Measurements from ENCODE around the gene RAB26.
"Not testable (repeated sequence)": the region's sequence is repeated elsewhere in the genome, so short reads cannot be mapped to it uniquely, and the experiment has no call there.

RAB26 gene, protein sequence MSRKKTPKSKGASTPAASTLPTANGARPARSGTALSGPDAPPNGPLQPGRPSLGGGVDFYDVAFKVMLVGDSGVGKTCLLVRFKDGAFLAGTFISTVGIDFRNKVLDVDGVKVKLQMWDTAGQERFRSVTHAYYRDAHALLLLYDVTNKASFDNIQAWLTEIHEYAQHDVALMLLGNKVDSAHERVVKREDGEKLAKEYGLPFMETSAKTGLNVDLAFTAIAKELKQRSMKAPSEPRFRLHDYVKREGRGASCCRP

DNA sequence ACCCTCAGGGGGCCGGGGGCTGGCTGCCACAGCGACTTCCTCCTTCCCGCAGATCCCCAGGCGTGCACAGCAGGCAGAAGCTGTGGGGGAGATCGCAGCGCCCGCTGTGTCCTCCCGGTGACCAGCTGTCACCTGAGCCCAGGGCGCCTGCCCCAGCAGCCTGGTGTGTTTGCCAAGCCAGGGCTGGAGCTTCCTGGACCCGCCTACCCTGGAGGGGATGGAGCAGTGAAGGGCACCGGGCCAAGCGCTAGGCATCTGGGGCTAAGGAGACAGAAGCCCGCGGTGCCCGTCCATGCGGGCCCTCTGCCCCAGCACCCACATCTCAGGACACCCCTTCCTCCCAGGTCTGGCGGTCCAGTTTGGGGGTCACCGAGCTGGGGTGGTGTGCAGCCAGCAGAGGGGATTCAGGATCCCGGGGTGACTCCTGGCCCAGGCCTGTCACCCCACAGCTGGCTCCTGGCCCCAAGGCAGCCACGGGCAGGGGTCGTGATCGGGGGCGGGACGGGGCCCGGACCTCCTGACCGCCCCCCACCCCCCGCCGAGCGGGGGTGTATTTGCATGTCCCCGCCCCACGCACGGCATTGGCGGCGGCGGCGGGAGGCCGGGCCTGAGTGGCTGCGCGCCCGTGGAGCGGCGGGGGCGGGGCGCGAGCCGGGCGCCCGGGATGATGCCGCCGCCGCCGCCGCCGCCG lies at the start of gene RAB26:
Gene RAB26 (plus strand): TSS at position 645 of the 691 bp plus-strand sequence. CDS start 159 bp downstream, outside the sequence.
- no peaks in the 10 kb centered on the region for H3K9me3 Mint-ChIP-seq
- no peak within 1 kb of the TSS for H3K27ac Mint-ChIP-seq
- H3K4me1 Mint-ChIP-seq, result peaks cover 22% of the 10 kb centered on the region
- peaks cover 34% of the 10 kb centered on the region for H3K36me3 Mint-ChIP-seq
- peak within 1 kb of the TSS; percentile 55 for H3K4me3 Mint-ChIP-seq
- ATAC-seq (peak; percentile 52), DNase-seq (ENCODE audit: low spot score in 2 of 2) (peak in 1 of 2 donors; percentile 75)

DNA sequence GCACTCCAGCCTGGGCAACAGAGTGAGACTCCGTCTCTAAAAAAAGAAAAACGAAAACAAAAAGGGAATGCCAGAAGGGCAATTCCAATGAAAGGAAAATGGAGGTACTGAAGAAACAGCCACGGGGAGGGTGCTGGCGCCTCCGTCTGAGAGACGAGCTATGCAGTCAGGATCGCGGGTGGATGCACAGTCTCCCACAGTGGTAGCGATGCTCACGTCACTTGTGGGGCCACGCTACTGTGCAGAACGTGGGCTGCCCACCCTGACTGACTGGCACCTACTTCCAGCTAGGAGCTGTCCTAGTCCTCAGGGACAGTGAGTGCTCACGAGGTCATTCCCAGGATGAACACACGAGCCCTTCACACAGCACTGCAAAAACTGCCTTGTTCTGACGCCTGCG lies 46.8 kb upstream of the RAB26 start:
- H3K36me3 Mint-ChIP-seq; DNase-seq (ENCODE audit: low spot score in 2 of 2); ATAC-seq; H3K27ac Mint-ChIP-seq; H3K4me1 Mint-ChIP-seq; H3K9me3 Mint-ChIP-seq; H3K4me3 Mint-ChIP-seq: not testable (repeated sequence)

DNA sequence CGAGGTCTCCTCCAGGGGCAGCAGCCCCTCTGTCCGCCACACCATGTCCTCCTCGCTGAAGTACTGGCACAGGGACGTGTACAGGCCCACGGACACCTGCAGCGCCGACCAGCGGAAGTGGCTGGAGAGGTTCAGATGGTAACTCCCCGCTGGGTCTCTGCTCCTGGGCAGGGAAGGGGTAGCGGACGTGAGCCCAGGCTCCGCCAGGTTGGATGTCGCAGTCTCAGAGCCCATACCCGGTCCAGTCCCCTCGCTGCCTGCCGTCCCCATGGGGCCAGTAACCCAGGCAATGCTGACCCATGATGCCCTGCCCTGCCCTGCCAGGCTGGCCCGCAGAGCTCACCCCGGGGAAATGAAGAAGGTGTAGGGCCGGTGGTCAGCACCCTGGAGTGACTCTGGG lies 46.0 kb upstream of the RAB26 start:
- H3K9me3 Mint-ChIP-seq, result no peaks in the 10 kb centered on the region
- DNase-seq (ENCODE audit: low spot score in 2 of 2) (no peak), ATAC-seq (no peak)
- H3K27ac Mint-ChIP-seq, result no peak overlapping the region
- peaks cover 8% of the 10 kb centered on the region for H3K36me3 Mint-ChIP-seq
- no peak overlapping the region for H3K4me3 Mint-ChIP-seq
- peaks cover 6% of the 10 kb centered on the region for H3K4me1 Mint-ChIP-seq

DNA sequence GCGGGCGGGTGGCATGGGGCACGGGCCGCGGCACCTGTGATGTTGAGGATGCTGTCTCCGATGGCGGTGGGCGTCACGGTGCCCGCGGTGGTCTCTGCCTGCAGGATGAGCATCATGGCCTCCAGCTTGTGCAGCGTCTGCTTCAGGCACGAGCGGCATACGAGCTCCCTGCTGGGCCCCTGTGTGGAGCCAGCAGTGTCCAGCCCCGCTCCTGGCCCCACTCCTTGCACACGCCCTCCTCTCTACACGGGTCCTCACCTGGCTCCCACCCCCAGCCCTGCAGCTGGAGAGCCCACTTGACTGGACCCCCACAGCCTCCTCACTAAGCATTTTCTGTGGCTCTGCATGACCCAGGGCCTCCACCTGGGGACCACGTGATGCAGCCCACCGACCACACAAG lies 44.0 kb upstream of the RAB26 start:
- H3K36me3 Mint-ChIP-seq, result peaks cover 10% of the 10 kb centered on the region
- DNase-seq (ENCODE audit: low spot score in 2 of 2); H3K4me3 Mint-ChIP-seq: not testable (repeated sequence)

DNA sequence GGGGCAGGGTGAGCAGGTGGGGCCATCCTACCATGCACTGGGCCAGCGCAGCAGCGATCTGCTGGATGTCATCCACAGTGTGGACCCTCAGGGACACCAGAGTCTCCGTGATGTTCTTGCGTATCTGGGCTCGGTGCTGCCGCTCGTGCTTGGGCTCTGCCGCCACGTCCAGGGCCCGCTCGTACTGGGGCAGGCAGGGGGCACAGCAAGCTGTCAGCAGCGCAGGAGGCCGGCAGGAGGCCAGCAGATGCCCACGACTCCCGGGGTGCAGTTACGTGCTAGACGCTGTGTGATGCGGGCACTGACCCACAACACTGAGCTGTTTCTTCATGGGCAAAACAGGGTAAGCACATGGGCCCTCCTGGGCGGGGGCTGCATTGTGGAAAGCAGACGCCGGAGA lies 43.1 kb upstream of the RAB26 start:
- not testable (repeated sequence) for H3K9me3 Mint-ChIP-seq; ATAC-seq; H3K4me3 Mint-ChIP-seq; H3K27ac Mint-ChIP-seq; H3K4me1 Mint-ChIP-seq; DNase-seq (ENCODE audit: low spot score in 2 of 2)
- peaks cover 15% of the 10 kb centered on the region for H3K36me3 Mint-ChIP-seq

More for the DNA sequence above, 44.0 kb upstream of the RAB26 start:
- ATAC-seq, H3K27ac Mint-ChIP-seq, H3K4me1 Mint-ChIP-seq, H3K9me3 Mint-ChIP-seq: not testable (repeated sequence)

DNA sequence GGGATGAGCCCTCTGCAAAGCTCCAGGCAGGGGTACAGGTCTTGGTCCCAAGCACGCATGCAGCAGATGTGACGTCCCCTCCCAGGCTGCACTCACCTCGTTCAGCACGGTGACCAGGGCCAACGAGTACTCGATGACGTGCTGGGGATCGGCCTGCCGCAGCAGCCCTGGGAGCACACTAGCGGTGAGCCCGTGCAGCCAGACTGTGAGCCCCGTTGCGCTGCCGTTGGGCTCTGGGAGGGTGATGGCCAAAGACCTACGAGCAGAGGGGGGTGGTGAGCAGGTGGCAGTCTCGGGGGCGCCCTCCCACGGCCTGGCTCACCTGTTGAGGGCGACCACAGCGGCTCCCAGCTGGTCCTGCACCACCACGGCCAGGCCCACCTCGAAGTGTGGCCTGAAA lies 42.7 kb upstream of the RAB26 start:
- H3K4me1 Mint-ChIP-seq; H3K9me3 Mint-ChIP-seq; H3K4me3 Mint-ChIP-seq; DNase-seq (ENCODE audit: low spot score in 2 of 2); ATAC-seq; H3K27ac Mint-ChIP-seq: not testable (repeated sequence)
- peaks cover 20% of the 10 kb centered on the region for H3K36me3 Mint-ChIP-seq

DNA sequence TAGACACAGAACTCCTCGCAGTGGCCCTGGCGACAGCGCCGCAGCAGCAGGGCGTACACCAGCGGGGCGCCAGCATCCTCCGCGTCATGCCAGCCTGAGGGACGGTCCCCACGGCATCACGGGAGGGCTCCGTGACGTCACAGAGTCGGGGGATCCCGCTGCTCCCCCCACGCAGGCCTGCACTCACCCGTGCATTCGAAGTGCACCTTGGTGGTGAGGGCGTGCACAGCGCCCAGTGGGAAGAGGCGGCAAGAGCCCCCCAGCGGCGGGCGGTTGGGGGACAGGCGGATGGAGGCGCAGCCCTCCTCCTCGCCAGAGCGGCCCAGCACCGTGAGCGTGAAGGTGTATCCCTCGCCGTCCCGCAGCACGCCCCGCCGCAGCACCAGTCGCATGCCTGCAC lies 42.2 kb upstream of the RAB26 start:
- not testable (repeated sequence) for H3K4me3 Mint-ChIP-seq; H3K4me1 Mint-ChIP-seq; DNase-seq (ENCODE audit: low spot score in 2 of 2); H3K9me3 Mint-ChIP-seq; ATAC-seq; H3K27ac Mint-ChIP-seq
- H3K36me3 Mint-ChIP-seq, result peaks cover 21% of the 10 kb centered on the region

DNA sequence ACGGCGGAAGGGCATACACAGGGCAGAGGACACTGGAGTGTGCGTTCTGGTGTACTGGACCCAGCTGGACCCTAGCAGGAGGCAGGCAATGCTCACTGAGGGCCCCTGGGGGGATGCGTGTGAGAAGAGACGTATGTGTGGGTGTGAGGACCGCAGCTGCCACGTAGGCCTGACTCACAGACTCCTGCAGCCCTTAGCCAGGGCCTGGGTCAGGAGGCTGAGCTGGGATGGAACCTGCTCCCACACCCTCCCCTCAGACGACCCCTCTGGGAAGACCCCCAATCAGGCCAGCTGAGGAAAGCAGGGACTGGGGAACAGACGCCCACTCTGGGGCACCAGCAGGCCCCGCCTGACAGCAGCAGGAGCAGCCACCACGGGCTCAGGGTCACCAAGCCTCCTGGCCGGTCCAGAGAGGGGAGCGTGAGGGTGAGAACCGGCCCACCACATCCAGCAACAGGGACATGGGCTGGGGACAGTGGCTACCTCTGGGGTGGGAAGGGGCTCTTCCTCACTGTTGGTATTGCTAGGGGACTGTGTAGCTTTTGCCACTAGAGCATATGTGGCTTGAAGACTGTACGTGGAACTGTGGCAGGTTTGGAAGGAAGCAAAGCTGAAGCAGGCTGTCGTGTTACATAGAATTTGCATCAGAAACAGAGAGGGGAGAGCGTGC lies 41.2 kb upstream of the RAB26 start:
- not testable (repeated sequence) for H3K9me3 Mint-ChIP-seq; DNase-seq (ENCODE audit: low spot score in 2 of 2); H3K4me1 Mint-ChIP-seq; H3K27ac Mint-ChIP-seq; H3K4me3 Mint-ChIP-seq
- peaks cover 17% of the 10 kb centered on the region for H3K36me3 Mint-ChIP-seq
- peak; percentile 20 for ATAC-seq

DNA sequence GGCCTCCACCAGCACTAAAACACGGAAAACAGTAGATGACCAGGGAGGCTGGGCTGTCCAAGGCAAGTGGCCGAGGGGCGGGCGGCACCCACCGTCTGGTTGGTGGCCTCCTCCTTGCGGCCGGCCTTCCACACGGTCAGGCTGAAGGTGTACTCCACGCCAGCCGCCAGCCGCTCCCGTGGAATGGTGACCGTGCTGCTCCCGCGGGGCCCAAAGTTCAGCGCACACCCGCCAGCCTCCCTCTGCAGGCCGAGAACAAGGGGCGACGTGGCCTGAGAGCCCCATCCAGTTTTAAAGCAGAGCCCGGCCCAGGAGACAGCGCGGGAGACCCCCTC lies 40.7 kb upstream of the RAB26 start:
- H3K27ac Mint-ChIP-seq; ATAC-seq; H3K4me3 Mint-ChIP-seq; H3K9me3 Mint-ChIP-seq; DNase-seq (ENCODE audit: low spot score in 2 of 2); H3K4me1 Mint-ChIP-seq: not testable (repeated sequence)
- H3K36me3 Mint-ChIP-seq, result peaks cover 17% of the 10 kb centered on the region

DNA sequence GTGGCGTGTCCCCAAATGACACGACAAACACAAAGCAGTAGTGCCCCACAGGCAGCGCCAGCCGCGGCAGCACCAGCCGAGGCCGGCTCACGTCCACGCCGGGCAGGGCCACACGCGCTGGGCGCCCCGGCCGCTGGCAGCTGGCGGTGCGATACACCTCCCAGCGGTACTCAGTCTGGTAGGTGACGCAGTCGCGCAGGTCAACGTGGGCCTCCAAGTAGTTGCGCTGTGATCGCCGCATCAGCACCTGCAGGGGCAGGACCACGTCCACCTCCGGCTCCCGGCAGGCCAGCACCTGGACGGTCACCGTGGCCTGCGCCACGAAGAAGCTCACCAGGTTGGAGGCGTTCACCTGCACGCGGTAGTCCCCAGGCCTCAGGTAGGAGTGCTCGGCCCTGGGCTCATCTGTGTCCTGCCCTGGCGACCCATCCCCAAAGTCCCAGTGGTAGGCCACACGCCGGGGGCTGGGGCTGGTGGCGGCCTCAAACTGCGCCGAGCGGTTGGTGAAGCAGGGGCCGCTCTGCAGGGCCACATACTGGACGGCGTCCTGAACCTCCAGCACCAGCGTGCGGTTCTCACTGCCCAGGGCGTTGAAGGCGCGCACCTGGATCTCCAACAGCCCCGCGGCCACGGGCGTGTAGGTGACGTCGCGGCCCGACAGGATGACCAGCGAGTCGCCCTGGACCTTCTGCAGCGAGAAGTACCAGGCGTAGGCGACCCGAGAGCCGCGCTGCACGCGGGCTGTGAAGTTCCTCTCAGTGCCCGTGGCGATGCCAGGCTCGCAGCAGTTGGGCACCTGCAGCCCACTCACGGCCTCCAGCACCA lies 39.8 kb upstream of the RAB26 start:
- not testable (repeated sequence) for H3K27ac Mint-ChIP-seq; H3K4me3 Mint-ChIP-seq; ATAC-seq; DNase-seq (ENCODE audit: low spot score in 2 of 2); H3K4me1 Mint-ChIP-seq; H3K9me3 Mint-ChIP-seq
- peaks cover 17% of the 10 kb centered on the region for H3K36me3 Mint-ChIP-seq

DNA sequence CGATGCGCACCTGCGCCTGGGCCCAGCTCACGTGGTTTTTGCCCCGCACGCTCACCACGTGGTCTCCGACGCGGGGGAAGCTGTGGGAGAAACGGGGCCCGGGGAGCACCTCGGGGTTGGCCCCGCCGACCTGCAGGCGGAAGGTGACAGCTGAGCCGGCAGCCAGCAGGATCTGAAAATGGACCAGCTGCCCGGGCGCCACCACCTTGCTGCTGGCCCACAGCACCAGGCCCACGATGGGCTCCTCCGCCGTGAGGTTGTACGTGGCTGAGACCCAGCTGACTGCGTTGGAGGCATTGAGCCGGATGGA lies 39.2 kb upstream of the RAB26 start:
- not testable (repeated sequence) for H3K4me1 Mint-ChIP-seq

DNA sequence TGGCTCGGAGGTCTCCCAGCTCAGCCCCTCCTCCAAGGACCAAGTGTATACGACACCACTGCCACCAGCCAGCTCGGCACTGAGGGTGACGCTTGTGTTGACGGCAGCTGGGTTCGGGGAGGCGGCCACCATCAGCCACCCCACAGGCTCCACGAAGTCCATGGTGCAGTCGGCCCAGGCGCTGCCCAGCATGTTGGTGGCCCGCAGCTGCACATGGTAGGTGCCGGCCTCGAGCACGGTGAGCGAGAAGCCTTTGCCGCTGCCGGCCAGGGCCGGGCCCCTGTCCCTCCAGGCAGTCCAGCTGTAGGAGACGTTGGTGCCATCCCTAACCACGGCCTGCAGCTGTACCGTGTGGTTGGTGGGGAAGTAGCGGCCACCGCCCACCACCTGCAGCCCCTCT lies 38.6 kb upstream of the RAB26 start:
- not testable (repeated sequence) for H3K27ac Mint-ChIP-seq; H3K9me3 Mint-ChIP-seq; ATAC-seq; H3K4me3 Mint-ChIP-seq; DNase-seq (ENCODE audit: low spot score in 2 of 2); H3K4me1 Mint-ChIP-seq
- H3K36me3 Mint-ChIP-seq, result peaks cover 17% of the 10 kb centered on the region

More for the DNA sequence above, 39.2 kb upstream of the RAB26 start:
- DNase-seq (ENCODE audit: low spot score in 2 of 2); H3K4me3 Mint-ChIP-seq; ATAC-seq; H3K9me3 Mint-ChIP-seq; H3K27ac Mint-ChIP-seq: not testable (repeated sequence)
- peaks cover 17% of the 10 kb centered on the region for H3K36me3 Mint-ChIP-seq

DNA sequence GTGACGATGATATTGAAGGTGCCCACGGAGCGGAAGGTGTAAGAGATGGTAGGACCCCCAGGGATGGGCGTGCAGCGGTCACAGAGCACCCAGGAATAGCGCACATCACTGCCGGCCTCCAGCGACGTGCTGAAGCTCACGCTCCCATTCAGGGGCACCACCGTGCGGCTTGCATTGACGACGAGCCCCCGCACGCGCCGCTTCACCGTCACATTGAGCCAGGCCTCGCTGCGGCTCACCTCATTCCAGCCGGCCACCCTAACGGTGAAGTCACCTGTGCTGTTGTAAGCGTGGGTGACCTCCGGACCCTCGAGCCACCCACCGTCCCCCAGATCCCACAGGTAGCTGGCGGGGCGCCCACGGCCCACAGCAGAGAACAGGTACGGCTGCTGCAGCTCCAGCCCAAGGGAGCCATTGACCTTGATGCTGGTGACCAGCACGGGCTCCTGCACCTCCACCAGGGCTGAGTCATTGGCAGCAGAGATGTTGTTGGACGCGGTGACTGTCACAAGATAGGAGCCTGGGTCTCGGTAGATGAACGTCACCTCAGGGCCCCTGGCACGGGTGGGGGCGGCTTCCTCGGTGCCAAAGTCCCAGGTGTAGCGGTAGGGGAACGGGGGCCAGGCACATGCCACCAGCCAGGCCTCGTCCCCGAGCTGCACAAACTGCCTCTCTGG lies 38.0 kb upstream of the RAB26 start:
- DNase-seq (ENCODE audit: low spot score in 2 of 2); H3K4me1 Mint-ChIP-seq; H3K4me3 Mint-ChIP-seq; H3K27ac Mint-ChIP-seq; H3K9me3 Mint-ChIP-seq: not testable (repeated sequence)
- peak; percentile 24 for ATAC-seq
- peaks cover 17% of the 10 kb centered on the region for H3K36me3 Mint-ChIP-seq

DNA sequence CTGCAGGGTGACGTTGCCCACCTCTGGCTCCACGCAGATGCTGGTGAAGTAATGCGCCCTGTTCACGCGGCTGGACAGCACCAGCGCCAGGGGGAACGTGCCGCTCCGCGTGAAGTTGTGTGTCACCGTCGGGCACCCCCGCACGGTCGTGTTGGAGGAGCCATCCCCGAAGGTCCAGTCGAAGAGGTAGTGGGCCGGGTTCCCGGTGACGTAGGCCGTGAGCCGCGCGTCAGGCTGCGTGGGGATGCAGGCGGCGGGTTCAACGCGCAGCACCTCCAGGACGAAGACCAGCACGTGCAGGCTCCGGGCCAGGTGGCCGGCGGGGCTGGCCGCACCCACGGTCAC lies 37.4 kb upstream of the RAB26 start:
- not testable (repeated sequence) for H3K4me1 Mint-ChIP-seq; H3K4me3 Mint-ChIP-seq; H3K27ac Mint-ChIP-seq; ATAC-seq; DNase-seq (ENCODE audit: low spot score in 2 of 2); H3K9me3 Mint-ChIP-seq
- peaks cover 17% of the 10 kb centered on the region for H3K36me3 Mint-ChIP-seq
